Nephron progenitor cell (in vitro differentiated cells): ENCODE data around the gene TOMM40.
A peak's percentile ranks its signal among the peaks of the same experiment; 100 is the strongest.
"Not testable (repeated sequence)": the region's sequence is repeated elsewhere in the genome, so short reads cannot be mapped to it uniquely, and the experiment has no call there.

Experiments
- DNase-seq: peaks from one replicate; pipeline ENCODE4 v3.0.0; 2021
- H3K27ac Mint-ChIP-seq: 2 replicates; pipeline ENCODE4 v1.8.0; 2021; ENCODE audit warnings: mild to moderate bottlenecking, moderate library complexity, mixed read lengths
- H3K27me3 Mint-ChIP-seq: 2 replicates; pipeline ENCODE4 v1.8.0; 2021; ENCODE audit warnings: mild to moderate bottlenecking, low read depth, mixed read lengths; ENCODE audit not compliant: poor library complexity
- H3K36me3 Mint-ChIP-seq: 2 replicates; pipeline ENCODE4 v1.8.0; 2021; ENCODE audit warnings: low read depth, mixed read lengths
- H3K4me1 Mint-ChIP-seq: 2 replicates; pipeline ENCODE4 v1.8.0; 2021; ENCODE audit warnings: mixed read lengths
- H3K4me3 Mint-ChIP-seq: 2 replicates; pipeline ENCODE4 v1.8.0; 2021; ENCODE audit warnings: mild to moderate bottlenecking, moderate library complexity, mixed read lengths
- H3K9me3 Mint-ChIP-seq: 2 replicates; pipeline ENCODE4 v1.8.0; 2021; ENCODE audit warnings: mild to moderate bottlenecking, moderate library complexity, mixed read lengths
- TF ChIP-seq, protein P1 (sequence below): fragments of 200-600 bp; sonication (generic); IDR thresholded peaks from 2 replicates; pipeline ENCODE4 v1.5.0; 2021; ENCODE audit warnings: antibody characterized with exemption

TOMM40 gene

GRCh38 chr19:44856421-44857083 is 34.5 kb upstream of the TOMM40 start:
- H3K4me3 Mint-ChIP-seq = no peak overlapping the region
- H3K9me3 Mint-ChIP-seq = peaks cover 7% of the 10 kb centered on the region
- H3K27ac Mint-ChIP-seq = peak overlapping the region; percentile 93
- no peak for DNase-seq
- H3K4me1 Mint-ChIP-seq = peaks cover 24% of the 10 kb centered on the region
- TF ChIP-seq, protein P1, sequence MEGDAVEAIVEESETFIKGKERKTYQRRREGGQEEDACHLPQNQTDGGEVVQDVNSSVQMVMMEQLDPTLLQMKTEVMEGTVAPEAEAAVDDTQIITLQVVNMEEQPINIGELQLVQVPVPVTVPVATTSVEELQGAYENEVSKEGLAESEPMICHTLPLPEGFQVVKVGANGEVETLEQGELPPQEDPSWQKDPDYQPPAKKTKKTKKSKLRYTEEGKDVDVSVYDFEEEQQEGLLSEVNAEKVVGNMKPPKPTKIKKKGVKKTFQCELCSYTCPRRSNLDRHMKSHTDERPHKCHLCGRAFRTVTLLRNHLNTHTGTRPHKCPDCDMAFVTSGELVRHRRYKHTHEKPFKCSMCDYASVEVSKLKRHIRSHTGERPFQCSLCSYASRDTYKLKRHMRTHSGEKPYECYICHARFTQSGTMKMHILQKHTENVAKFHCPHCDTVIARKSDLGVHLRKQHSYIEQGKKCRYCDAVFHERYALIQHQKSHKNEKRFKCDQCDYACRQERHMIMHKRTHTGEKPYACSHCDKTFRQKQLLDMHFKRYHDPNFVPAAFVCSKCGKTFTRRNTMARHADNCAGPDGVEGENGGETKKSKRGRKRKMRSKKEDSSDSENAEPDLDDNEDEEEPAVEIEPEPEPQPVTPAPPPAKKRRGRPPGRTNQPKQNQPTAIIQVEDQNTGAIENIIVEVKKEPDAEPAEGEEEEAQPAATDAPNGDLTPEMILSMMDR = no peak
- peaks cover 58% of the 10 kb centered on the region for H3K36me3 Mint-ChIP-seq
- H3K27me3 Mint-ChIP-seq = no peaks in the 10 kb centered on the region

DNA sequence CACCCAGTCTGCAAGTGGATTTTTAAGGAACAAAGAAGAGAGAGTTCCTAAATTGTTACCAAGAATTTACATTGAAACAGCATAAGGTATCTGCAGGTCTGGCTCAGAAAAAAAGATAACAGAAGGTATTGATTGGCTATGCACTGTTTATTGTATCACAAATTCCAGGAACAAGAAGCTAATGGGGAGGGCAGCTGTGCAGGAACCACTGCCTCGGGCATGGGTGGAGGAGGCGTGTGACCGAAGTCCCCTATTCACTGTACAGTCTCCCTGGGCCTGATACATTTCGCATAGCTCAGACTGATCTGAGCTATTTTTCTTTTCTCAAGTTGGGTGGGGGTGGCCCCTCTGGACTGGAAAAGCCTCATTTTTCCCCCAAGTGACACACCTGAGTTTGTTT is 33.2 kb upstream of the TOMM40 start:
- no peak for DNase-seq
- H3K27ac Mint-ChIP-seq = no peak overlapping the region
- peaks cover 13% of the 10 kb centered on the region for H3K4me1 Mint-ChIP-seq
- H3K36me3 Mint-ChIP-seq = peaks cover 62% of the 10 kb centered on the region
- peaks cover 8% of the 10 kb centered on the region for H3K9me3 Mint-ChIP-seq
- TF ChIP-seq, protein P1 = no peak
- no peak overlapping the region for H3K4me3 Mint-ChIP-seq
- no peaks in the 10 kb centered on the region for H3K27me3 Mint-ChIP-seq

- H3K9me3 Mint-ChIP-seq, H3K27ac Mint-ChIP-seq, H3K27me3 Mint-ChIP-seq, H3K4me3 Mint-ChIP-seq, DNase-seq, H3K4me1 Mint-ChIP-seq: not testable (repeated sequence)
- peaks cover 60% of the 10 kb centered on the region for H3K36me3 Mint-ChIP-seq
Measured at GRCh38 chr19:44861576-44861975, 29.5 kb upstream of the TOMM40 start.

DNA sequence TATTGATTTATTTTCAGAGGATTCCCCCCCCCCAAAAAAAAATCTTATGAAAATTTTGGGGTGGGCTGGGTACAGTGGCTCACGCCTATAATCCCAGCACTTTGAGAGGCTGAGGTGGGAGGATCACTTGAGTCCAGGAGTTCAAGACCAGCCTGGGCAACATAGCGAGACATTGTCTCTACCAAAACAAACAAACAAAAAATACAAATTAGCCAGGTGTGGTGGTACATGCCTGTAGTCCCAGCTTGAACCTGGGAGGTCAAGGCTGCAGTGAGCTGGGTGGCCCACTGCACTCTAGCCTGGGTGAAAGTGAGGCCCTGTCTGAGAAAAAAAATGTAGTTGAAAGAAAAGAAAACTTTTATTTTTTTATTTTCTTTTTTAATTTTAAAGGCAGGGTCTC is 27.1 kb upstream of the TOMM40 start:
- DNase-seq = no peak
- Mint-ChIP-seq H3K27me3 (no peaks in the 10 kb centered on the region), H3K4me1 (no peaks in the 10 kb centered on the region), H3K4me3 (no peak overlapping the region), H3K27ac (no peak overlapping the region), H3K36me3 (peaks cover 75% of the 10 kb centered on the region), H3K9me3 (peaks cover 8% of the 10 kb centered on the region)
- TF ChIP-seq, protein P1 = no peak

DNA sequence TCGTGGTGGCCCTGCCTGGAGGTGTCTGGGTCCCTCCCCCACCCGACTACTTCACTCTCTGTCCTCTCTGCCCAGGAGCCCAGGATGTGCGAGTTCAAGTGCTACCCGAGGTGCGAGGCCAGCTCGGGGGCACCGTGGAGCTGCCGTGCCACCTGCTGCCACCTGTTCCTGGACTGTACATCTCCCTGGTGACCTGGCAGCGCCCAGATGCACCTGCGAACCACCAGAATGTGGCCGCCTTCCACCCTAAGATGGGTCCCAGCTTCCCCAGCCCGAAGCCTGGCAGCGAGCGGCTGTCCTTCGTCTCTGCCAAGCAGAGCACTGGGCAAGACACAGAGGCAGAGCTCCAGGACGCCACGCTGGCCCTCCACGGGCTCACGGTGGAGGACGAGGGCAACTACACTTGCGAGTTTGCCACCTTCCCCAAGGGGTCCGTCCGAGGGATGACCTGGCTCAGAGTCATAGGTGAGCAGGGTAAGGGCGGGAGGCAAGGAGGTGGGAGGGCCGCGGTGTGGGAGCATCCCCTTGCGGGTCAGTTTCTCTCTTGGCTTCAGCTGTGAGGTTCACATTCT is 25.8 kb upstream of the TOMM40 start:
- TF ChIP-seq, protein P1 = no peak

GRCh38 chr19:44866664-44867063 is 24.4 kb upstream of the TOMM40 start:
- Mint-ChIP-seq H3K4me3 (no peak overlapping the region), H3K9me3 (peaks cover under 1% of the 10 kb centered on the region), H3K27ac (no peak overlapping the region), H3K36me3 (peaks cover 63% of the 10 kb centered on the region), H3K4me1 (no peaks in the 10 kb centered on the region), H3K27me3 (no peaks in the 10 kb centered on the region)
- no peak for DNase-seq
- TF ChIP-seq, protein P1 = no peak

More for the DNA sequence above, 25.8 kb upstream of the TOMM40 start:
- H3K4me3 Mint-ChIP-seq = no peak overlapping the region
- H3K27ac Mint-ChIP-seq = peak overlapping the region; percentile 77
- no peaks in the 10 kb centered on the region for H3K27me3 Mint-ChIP-seq
- no peak for DNase-seq
- H3K4me1 Mint-ChIP-seq = no peaks in the 10 kb centered on the region
- H3K9me3 Mint-ChIP-seq = peaks cover 5% of the 10 kb centered on the region
- H3K36me3 Mint-ChIP-seq = peaks cover 72% of the 10 kb centered on the region
